IMR-90 (cell line): ENCODE data around the gene STING1. TPM values are rescaled to one million over a fixed set of nuclear protein-coding genes. Genes with fewer than 3 reads are reported as not detected.

Experiments
- ATAC-seq: fragments of 200-7000 bp; cut with Tn5 transposase; 2 replicates; pipeline ENCODE4 v1.9.1; 2020; ENCODE audit warnings: low read depth, mild to moderate bottlenecking, moderate library complexity
- BruUV-seq: library from RNA; stranded (reverse); fragments of 400-500 nt; replicated peaks from 2 replicates; lab custom pipeline; 2021; lab: Mats Ljungman, UMichigan
- CTCF ChIA-PET: fragments of 300-600 bp; formaldehyde crosslinking; extraction: SDS; loops from one replicate; lab custom pipeline; 2021; ENCODE audit warnings: antibody characterized with exemption; lab: Yijun Ruan, JAX
- POLR2A ChIA-PET: fragments of 300-600 bp; sonication (Branson Sonifier 250); formaldehyde crosslinking; loops from one replicate; lab custom pipeline; 2022; ENCODE audit warnings: antibody characterized with exemption; ENCODE audit not compliant: unreplicated experiment; lab: Charles Lee
- DNase-seq: peaks from one replicate; pipeline ENCODE4 v3.0.0; 2013
- H2AFZ ChIP-seq: replicated peaks from 2 replicates; pipeline ENCODE3; 2013; ENCODE audit warnings: low read length, mild to moderate bottlenecking; ENCODE audit not compliant: poor library complexity
- H2AK5ac ChIP-seq: 2 replicates; pipeline ENCODE4 v1.6.1; 2013; ENCODE audit warnings: low read depth, low read length, inconsistent platforms
- H2AK9ac ChIP-seq: replicated peaks from 2 replicates; pipeline ENCODE3; 2013; ENCODE audit warnings: mild to moderate bottlenecking, low read depth, low read length, moderate library complexity; ENCODE audit not compliant: poor library complexity
- H2BK120ac ChIP-seq: 2 replicates; pipeline ENCODE4 v1.6.1; 2013; ENCODE audit warnings: low read depth, low read length, inconsistent platforms
- H2BK15ac ChIP-seq: 3 replicates; pipeline ENCODE4 v1.6.1; 2013; ENCODE audit warnings: low read depth, low read length, inconsistent platforms
- H2BK20ac ChIP-seq: 2 replicates; pipeline ENCODE4 v1.6.1; 2013; ENCODE audit warnings: low read depth, mild to moderate bottlenecking, inconsistent platforms, low read length, moderate library complexity
- H2BK5ac ChIP-seq: 2 replicates; pipeline ENCODE4 v1.6.1; 2013; ENCODE audit warnings: mild to moderate bottlenecking, low read depth, low read length, inconsistent platforms; ENCODE audit not compliant: poor library complexity, severe bottlenecking
- H3K14ac ChIP-seq: replicated peaks from 2 replicates; pipeline ENCODE4 v1.6.1; 2013; ENCODE audit warnings: low read depth, low read length, inconsistent platforms
- H3K18ac ChIP-seq: 2 replicates; pipeline ENCODE4 v1.6.1; 2013; ENCODE audit warnings: low read depth, low read length, control low read depth
- H3K23ac ChIP-seq: 2 replicates; pipeline ENCODE4 v1.6.1; 2013; ENCODE audit warnings: low read depth, low read length, inconsistent platforms
- H3K27ac ChIP-seq: 2 replicates; pipeline ENCODE4 v1.5.1; 2013; ENCODE audit warnings: mild to moderate bottlenecking, control low read depth, low read length; ENCODE audit not compliant: insufficient read depth
- H3K27me3 ChIP-seq: 2 replicates; pipeline ENCODE4 v1.6.1; 2013; ENCODE audit warnings: low read length; ENCODE audit not compliant: control insufficient read depth, insufficient read depth
- H3K36me3 ChIP-seq: 2 replicates; pipeline ENCODE4 v1.6.1; 2013; ENCODE audit warnings: low read length, mixed read lengths; ENCODE audit not compliant: control insufficient read depth, insufficient read depth
- H3K4ac ChIP-seq: 2 replicates; pipeline ENCODE4 v1.6.1; 2013; ENCODE audit warnings: low read depth, low read length, inconsistent platforms
- H3K4me1 ChIP-seq: 2 replicates; pipeline ENCODE4 v1.6.1; 2013; ENCODE audit warnings: low read length, mixed read lengths; ENCODE audit not compliant: control insufficient read depth, insufficient read depth
- H3K4me2 ChIP-seq: 2 replicates; pipeline ENCODE4 v1.6.1; 2013; ENCODE audit warnings: low read depth, mild to moderate bottlenecking, control low read depth, low read length, moderate library complexity
- H3K4me3 ChIP-seq: 2 replicates; pipeline ENCODE4 v1.5.1; 2013; ENCODE audit warnings: low read depth, mild to moderate bottlenecking, control low read depth, low read length, moderate library complexity; ENCODE audit not compliant: insufficient read depth
- H3K56ac ChIP-seq: 2 replicates; pipeline ENCODE4 v1.6.1; 2013; ENCODE audit warnings: low read length, inconsistent platforms; ENCODE audit not compliant: insufficient read depth; ENCODE audit errors: extremely low read depth
- H3K79me1 ChIP-seq, 2 experiments: 2 replicates each; pipeline ENCODE4 v1.6.1; 2013; ENCODE audit warnings: low read length in 2 of 2, inconsistent platforms in 1 of 2, low read depth in 1 of 2
- H3K9ac ChIP-seq: 2 replicates; pipeline ENCODE4 v1.6.1; 2013; ENCODE audit warnings: low read depth, low read length, control low read depth
- H3K9me1 ChIP-seq: 2 replicates; pipeline ENCODE4 v1.6.1; 2013; ENCODE audit warnings: low read length, inconsistent platforms; ENCODE audit not compliant: insufficient read depth
- H3K9me3 ChIP-seq: 2 replicates; pipeline ENCODE4 v1.6.1; 2013; ENCODE audit warnings: low read length; ENCODE audit not compliant: control insufficient read depth, insufficient read depth
- H4K20me1 ChIP-seq: 2 replicates; pipeline ENCODE4 v1.6.1; 2013; ENCODE audit warnings: low read length, inconsistent platforms; ENCODE audit not compliant: insufficient read depth
- H4K5ac ChIP-seq: 2 replicates; pipeline ENCODE4 v1.6.1; 2013; ENCODE audit warnings: mild to moderate bottlenecking, low read depth, low read length, control low read depth
- H4K8ac ChIP-seq, 2 experiments: 2 replicates each; pipeline ENCODE4 v1.6.1; 2013; ENCODE audit warnings: low read depth in 2 of 2, low read length in 2 of 2, control low read depth in 1 of 2, inconsistent platforms in 1 of 2
- H4K91ac ChIP-seq: 2 replicates; pipeline ENCODE4 v1.6.1; 2013; ENCODE audit warnings: low read depth, low read length, inconsistent platforms; ENCODE audit not compliant: insufficient read depth
- BHLHE40 ChIP-seq: fragments of 150-350 bp; IDR thresholded peaks from 2 replicates; pipeline ENCODE4 v1.6.1; 2016; ENCODE audit warnings: mild to moderate bottlenecking, low read depth, low read length
- CEBPB ChIP-seq: IDR thresholded peaks from 2 replicates; pipeline ENCODE4 v1.6.1; 2012; ENCODE audit warnings: low read depth, low read length, improper control_type of control experiment
- CHD1 ChIP-seq: IDR thresholded peaks from 2 replicates; pipeline ENCODE4 v1.6.1; 2012; ENCODE audit warnings: low read depth, low read length, improper control_type of control experiment
- CTCF ChIP-seq: conservative IDR thresholded peaks from 2 replicates; pipeline ENCODE4 v1.5.1; 2012; ENCODE audit warnings: mild to moderate bottlenecking, low read depth, low read length, improper control_type of control experiment
- MXI1 ChIP-seq: IDR thresholded peaks from 2 replicates; pipeline ENCODE4 v1.6.1; 2012; ENCODE audit warnings: low read depth, mild to moderate bottlenecking, low read length, moderate library complexity, borderline replicate concordance
- POLR2A ChIP-seq: IDR thresholded peaks from 2 replicates; pipeline ENCODE4 v1.6.1; 2012; ENCODE audit warnings: mild to moderate bottlenecking, low read depth, low read length
- RAD21 ChIP-seq: IDR thresholded peaks from 2 replicates; pipeline ENCODE4 v1.6.1; 2012; ENCODE audit warnings: low read length, improper control_type of control experiment
- RCOR1 ChIP-seq: IDR thresholded peaks from 2 replicates; pipeline ENCODE4 v1.6.1; 2012; ENCODE audit warnings: mild to moderate bottlenecking, low read length, improper control_type of control experiment; ENCODE audit not compliant: insufficient replicate concordance
- RFX5 ChIP-seq: IDR thresholded peaks from 2 replicates; pipeline ENCODE4 v1.8.0; 2012; ENCODE audit warnings: low read depth, mild to moderate bottlenecking, low read length, moderate library complexity
- SMC3 ChIP-seq: fragments of 150-350 bp; IDR thresholded peaks from 2 replicates; pipeline ENCODE4 v1.6.1; 2016; ENCODE audit warnings: low read depth, mild to moderate bottlenecking, antibody characterized with exemption, low read length, moderate library complexity
- USF2 ChIP-seq: fragments of 150-350 bp; IDR thresholded peaks from 2 replicates; pipeline ENCODE4 v1.6.1; 2017; ENCODE audit warnings: mild to moderate bottlenecking, antibody characterized with exemption, low read length, low read depth
- WGBS, 2 experiments: methylation state at CpG; one replicate each; pipeline versions ENCODE4 v1.1.5 to v1.1.7; 2013; ENCODE audit warnings: missing lambda C conversion rate in 2 of 2; ENCODE audit not compliant: insufficient read length in 1 of 2; ENCODE audit errors: extremely low coverage in 2 of 2; 5-methylcytosine and 5-hydroxymethylcytosine counted together
- dilution Hi-C: fragments of 300-500 bp; cut with HindIII; formaldehyde crosslinking; loops from one replicate; pipeline ENCODE4 v1.14.3; 2018; ENCODE audit warnings: low sequenced_read_pairs; ENCODE audit not compliant: unreplicated experiment
- in situ Hi-C: fragments of 300-500 bp; cut with MboI; formaldehyde crosslinking; loops from 3 replicates; pipeline ENCODE4 v1.14.3; 2019; ENCODE audit warnings: low sequenced_read_pairs, inconsistent platforms, mixed read lengths
- intact Hi-C: fragments of 100-400 bp; cut with micrococcal nuclease; formaldehyde crosslinking; loops from 2 replicates; pipeline ENCODE4 v1.10.0; 2022
- polyA plus RNA-seq, 3 experiments: library from polyadenylated mRNA; depleted of rRNA; stranded (reverse); fragments of >200 nt; gene quantifications; 2 replicates each; pipeline ENCODE4 v1.2.3, GENCODE V29; 2012; ENCODE audit warnings: low replicate concordance in 1 of 3
- total RNA-seq: library from RNA; depleted of rRNA; stranded (reverse); fragments of >200 nt; gene quantifications from 2 replicates; pipeline ENCODE4 v1.2.3, GENCODE V29; 2012

The STING1 gene
- total and polyA plus RNA-seq, 2 of the 4 experiments (the other 2 are of a cell fraction) = 18.6 to 63.5 TPM

GRCh38 chr5:139470821-139471300, 11.7 kb downstream of the STING1 start, which contains the start of gene SMIM33:
TSS of gene SMIM33 (plus strand) at chr5:139471004. CDS start at chr5:139471122, 118 bp downstream.
- H2BK20ac ChIP-seq = no peak within 1 kb of the TSS
- peaks cover 0 to 20% of the 10 kb centered on the region in 2 experiments; a peak in 2 of 4 replicates for H3K79me1 ChIP-seq
- H3K27ac ChIP-seq = no peak within 1 kb of the TSS
- intact Hi-C loops (no loop called here), in situ Hi-C loops (no loop called here), dilution Hi-C loops (no loop called here)
- BruUV-seq = no TSS peak
- H2AFZ ChIP-seq = no peak within 1 kb of the TSS
- no peak within 1 kb of the TSS for H2BK120ac ChIP-seq
- H3K4me3 ChIP-seq = no peak within 1 kb of the TSS
- peaks cover under 1% of the 10 kb centered on the region for H3K36me3 ChIP-seq
- H3K18ac ChIP-seq = no peak within 1 kb of the TSS
- H3K9ac ChIP-seq = no peak within 1 kb of the TSS
- no peak within 1 kb of the TSS for H2BK15ac ChIP-seq
- no peaks in the 10 kb centered on the region for H3K9me3 ChIP-seq
- DNase-seq (no peak), ATAC-seq (no peak)
- no peak within 1 kb of the TSS for H2BK5ac ChIP-seq
- WGBS, 2 experiments = no CpG with 5 or more reads among the region's 9 CpGs
- no peak within 1 kb of the TSS for H2AK5ac ChIP-seq
- peaks cover 27% of the 10 kb centered on the region for H3K4me1 ChIP-seq
- no peaks in the 10 kb centered on the region for H3K27me3 ChIP-seq
- H4K91ac ChIP-seq = 0 out of 2 replicates have a peak within 1 kb of the TSS, but pooled peaks have one; percentile 6
- H3K4ac ChIP-seq = no peak within 1 kb of the TSS
- H3K56ac ChIP-seq = no peak within 1 kb of the TSS
- no peak within 1 kb of the TSS for H4K8ac ChIP-seq
- no peaks in the 10 kb centered on the region; the same call in 1 of the 2 replicates for H4K20me1 ChIP-seq
- H3K14ac ChIP-seq = no peak within 1 kb of the TSS
- no peak within 1 kb of the TSS for H4K5ac ChIP-seq
- H3K9me1 ChIP-seq = peaks cover 22% of the 10 kb centered on the region
- H2AK9ac ChIP-seq = peak within 1 kb of the TSS; percentile 47
- no peak within 1 kb of the TSS for H3K23ac ChIP-seq
- TF ChIP-seq SMC3 (no peak), CTCF (no peak), POLR2A (no peak), CHD1 (no peak), RCOR1 (no peak), CEBPB (no peak), MXI1 (no peak), USF2 (no peak), RFX5 (no peak), BHLHE40 (no peak), RAD21 (no peak)
- H3K4me2 ChIP-seq = no peak within 1 kb of the TSS
- ChIA-PET POLR2A (no interaction called here), CTCF (no interaction called here)
